Loucy (cell line): ENCODE measurements around the gene ZNF536.

Experiments
- H2AFZ ChIP-seq: fragments of 200-600 bp; sonication (generic); 2 replicates; pipeline ENCODE4 v1.6.0; 2016; ENCODE audit warnings: antibody characterized with exemption, mild to moderate bottlenecking, low read length, moderate library complexity
- H3F3A ChIP-seq: fragments of 200-600 bp; 2 replicates; pipeline ENCODE4 v1.6.0; 2016; ENCODE audit warnings: antibody characterized with exemption, low read depth, mild to moderate bottlenecking
- H3K27me3 ChIP-seq: fragments of 200-600 bp; sonication (generic); 2 replicates; pipeline ENCODE4 v1.6.1; 2014; ENCODE audit warnings: low read length, mild to moderate bottlenecking; ENCODE audit not compliant: insufficient read depth, poor library complexity, severe bottlenecking
- H3K36me3 ChIP-seq: fragments of 200-600 bp; sonication (generic); 2 replicates; pipeline ENCODE4 v1.6.1; 2016; ENCODE audit warnings: low read length; ENCODE audit not compliant: insufficient read depth
- H3K4me1 ChIP-seq: fragments of 200-600 bp; sonication (generic); 2 replicates; pipeline ENCODE4 v1.5.1; 2014; ENCODE audit warnings: low read length, mild to moderate bottlenecking; ENCODE audit not compliant: insufficient read depth, poor library complexity, severe bottlenecking
- H3K4me2 ChIP-seq: fragments of 200-600 bp; sonication (generic); 2 replicates; pipeline ENCODE4 v1.6.0; 2014; ENCODE audit warnings: antibody characterized with exemption, low read length, low read depth, mild to moderate bottlenecking; ENCODE audit not compliant: poor library complexity, severe bottlenecking
- H3K4me3 ChIP-seq: fragments of 200-600 bp; sonication (generic); 2 replicates; pipeline ENCODE4 v1.5.1; 2014; ENCODE audit warnings: low read length, mild to moderate bottlenecking, mixed read lengths; ENCODE audit not compliant: poor library complexity, severe bottlenecking
- H3K79me2 ChIP-seq: fragments of 200-600 bp; sonication (generic); 2 replicates; pipeline ENCODE4 v1.6.1; 2014; ENCODE audit warnings: low read length; ENCODE audit not compliant: insufficient read depth
- H3K9ac ChIP-seq: fragments of 200-600 bp; sonication (generic); 2 replicates; pipeline ENCODE4 v1.6.0; 2014; ENCODE audit warnings: mild to moderate bottlenecking, low read depth, low read length, moderate library complexity; ENCODE audit not compliant: poor library complexity, severe bottlenecking
- H3K9me2 ChIP-seq: fragments of 200-600 bp; sonication (generic); replicated peaks from 2 replicates; pipeline ENCODE4 v1.6.1; 2016; ENCODE audit warnings: low read depth, low read length, mixed read lengths
- H3K9me3 ChIP-seq: fragments of 200-600 bp; sonication (generic); 2 replicates; pipeline ENCODE4 v1.6.1; 2014; ENCODE audit warnings: mild to moderate bottlenecking, antibody characterized with exemption, low read length, low read depth; ENCODE audit not compliant: insufficient read depth
- H4K20me1 ChIP-seq: fragments of 200-600 bp; sonication (generic); 2 replicates; pipeline ENCODE4 v1.6.0; 2014; ENCODE audit warnings: antibody characterized with exemption, low read length, mild to moderate bottlenecking; ENCODE audit not compliant: insufficient read depth, poor library complexity, severe bottlenecking
- EZH2phosphoT487 ChIP-seq: fragments of 200-600 bp; IDR thresholded peaks from 2 replicates; pipeline ENCODE4 v1.6.1; 2018; ENCODE audit warnings: antibody characterized with exemption, mild to moderate bottlenecking, moderate library complexity, borderline replicate concordance
- TF ChIP-seq, protein P1 (sequence below): fragments of 200-600 bp; sonication (generic); conservative IDR thresholded peaks from 2 replicates; pipeline ENCODE4 v1.5.1; 2014; ENCODE audit warnings: mild to moderate bottlenecking, antibody characterized with exemption, low read length

ZNF536 gene

DNA sequence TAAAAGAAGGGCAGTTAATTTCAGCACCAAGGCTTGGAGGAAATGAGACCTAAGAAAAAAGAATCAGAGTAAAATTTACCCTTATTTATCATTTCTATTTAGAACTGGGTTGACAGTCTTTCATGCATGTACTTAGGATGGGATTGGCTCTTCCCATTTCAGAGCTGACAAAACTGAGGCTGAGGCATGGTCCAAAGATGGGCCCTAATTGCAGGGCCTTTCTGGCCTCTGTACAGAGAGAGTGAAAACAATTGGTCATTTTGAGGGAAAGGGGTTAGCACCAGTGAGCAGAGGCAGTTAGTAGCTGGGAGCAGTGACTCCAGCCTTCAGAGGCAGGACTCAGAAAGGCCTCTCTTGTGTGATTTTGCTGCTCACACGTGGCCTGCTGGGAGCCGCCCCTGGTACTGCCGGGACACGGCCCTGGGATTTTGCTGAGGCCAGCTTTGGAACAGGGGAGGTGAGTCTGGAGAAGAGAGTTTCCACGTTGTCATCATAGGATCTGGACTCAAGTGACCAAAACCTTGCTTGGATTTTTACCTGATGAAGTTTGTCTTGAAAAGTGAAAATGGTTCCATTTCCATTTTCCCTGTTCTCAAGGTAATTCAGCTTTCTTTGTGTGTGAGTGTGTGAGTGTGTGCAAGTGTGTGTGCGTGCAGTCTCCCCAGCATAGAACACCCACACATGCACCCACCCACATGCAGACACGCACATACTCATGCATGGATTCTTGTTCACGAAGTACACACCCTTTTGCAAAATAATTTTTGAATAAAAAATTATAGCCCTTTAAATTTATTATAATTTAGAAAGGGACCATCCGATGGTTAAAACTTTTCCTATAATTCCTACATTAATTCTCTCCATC, at the start of gene ZNF536:
Gene ZNF536 (plus strand): TSS at position 425 of the 865 bp plus-strand sequence. CDS start 71,179 bp downstream, outside the sequence.
- H3K9me2 ChIP-seq: no peaks in the 10 kb centered on the region
- H3K36me3 ChIP-seq: no peaks in the 10 kb centered on the region
- TF ChIP-seq, protein P1, sequence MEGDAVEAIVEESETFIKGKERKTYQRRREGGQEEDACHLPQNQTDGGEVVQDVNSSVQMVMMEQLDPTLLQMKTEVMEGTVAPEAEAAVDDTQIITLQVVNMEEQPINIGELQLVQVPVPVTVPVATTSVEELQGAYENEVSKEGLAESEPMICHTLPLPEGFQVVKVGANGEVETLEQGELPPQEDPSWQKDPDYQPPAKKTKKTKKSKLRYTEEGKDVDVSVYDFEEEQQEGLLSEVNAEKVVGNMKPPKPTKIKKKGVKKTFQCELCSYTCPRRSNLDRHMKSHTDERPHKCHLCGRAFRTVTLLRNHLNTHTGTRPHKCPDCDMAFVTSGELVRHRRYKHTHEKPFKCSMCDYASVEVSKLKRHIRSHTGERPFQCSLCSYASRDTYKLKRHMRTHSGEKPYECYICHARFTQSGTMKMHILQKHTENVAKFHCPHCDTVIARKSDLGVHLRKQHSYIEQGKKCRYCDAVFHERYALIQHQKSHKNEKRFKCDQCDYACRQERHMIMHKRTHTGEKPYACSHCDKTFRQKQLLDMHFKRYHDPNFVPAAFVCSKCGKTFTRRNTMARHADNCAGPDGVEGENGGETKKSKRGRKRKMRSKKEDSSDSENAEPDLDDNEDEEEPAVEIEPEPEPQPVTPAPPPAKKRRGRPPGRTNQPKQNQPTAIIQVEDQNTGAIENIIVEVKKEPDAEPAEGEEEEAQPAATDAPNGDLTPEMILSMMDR: no peak
- TF ChIP-seq EZH2phosphoT487: no peak
- no peaks in the 10 kb centered on the region for H3K9me3 ChIP-seq
- H3K4me3 ChIP-seq: no peak within 1 kb of the TSS
- no peaks in the 10 kb centered on the region for H3K27me3 ChIP-seq
- no peaks in the 10 kb centered on the region for H4K20me1 ChIP-seq
- H3K4me2 ChIP-seq: no peak within 1 kb of the TSS
- H3K79me2 ChIP-seq: no peaks in the 10 kb centered on the region
- H2AFZ ChIP-seq: no peak within 1 kb of the TSS
- H3K9ac ChIP-seq: no peak within 1 kb of the TSS
- no peaks in the 10 kb centered on the region for H3F3A ChIP-seq
- peaks cover 4% of the 10 kb centered on the region for H3K4me1 ChIP-seq

DNA sequence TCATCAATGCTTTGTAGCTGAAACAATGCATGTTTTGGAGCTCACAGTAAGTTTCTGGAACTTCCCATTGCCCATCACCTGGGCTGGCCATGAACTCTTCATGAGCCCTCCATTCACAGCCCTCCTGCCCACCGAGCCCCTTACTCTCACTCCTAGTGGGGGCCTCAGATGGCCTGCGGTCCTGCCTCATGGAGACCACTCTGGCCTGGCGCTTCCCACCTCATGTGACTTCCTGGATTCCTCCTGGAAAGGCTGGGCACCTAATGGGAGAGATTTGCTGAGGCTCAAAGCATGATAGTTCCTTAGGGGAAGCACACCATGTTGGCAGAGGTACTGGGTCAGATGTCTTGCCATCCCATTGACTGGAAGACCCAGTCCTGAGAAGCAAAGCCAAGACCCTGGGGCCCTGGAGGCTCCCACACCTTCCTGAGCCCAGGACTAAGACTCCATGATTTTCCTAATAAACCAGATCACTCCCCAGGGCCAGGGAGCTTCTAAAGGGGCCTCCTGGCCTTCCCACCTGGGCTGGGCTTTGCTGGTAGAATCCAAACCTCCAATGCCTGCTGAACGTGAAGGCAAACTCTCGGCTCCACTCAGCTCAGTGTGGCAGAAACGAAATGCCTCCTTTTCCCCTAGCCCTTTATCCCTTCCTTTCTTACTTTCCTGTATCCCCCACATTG, 49.4 kb upstream of the ZNF536 start:
- Histone ChIP-seq H3K4me1 (no peaks in the 10 kb centered on the region), H3K9ac (no peak overlapping the region), H3K27me3 (no peaks in the 10 kb centered on the region), H3K36me3 (no peaks in the 10 kb centered on the region), H3K4me2 (no peak overlapping the region), H4K20me1 (no peaks in the 10 kb centered on the region), H2AFZ (no peak overlapping the region), H3K4me3 (no peak overlapping the region), H3K79me2 (no peaks in the 10 kb centered on the region), H3K9me3 (no peaks in the 10 kb centered on the region), H3K9me2 (no peaks in the 10 kb centered on the region), H3F3A (no peaks in the 10 kb centered on the region)
- TF ChIP-seq, protein P1: no peak
- no peak for TF ChIP-seq EZH2phosphoT487

DNA sequence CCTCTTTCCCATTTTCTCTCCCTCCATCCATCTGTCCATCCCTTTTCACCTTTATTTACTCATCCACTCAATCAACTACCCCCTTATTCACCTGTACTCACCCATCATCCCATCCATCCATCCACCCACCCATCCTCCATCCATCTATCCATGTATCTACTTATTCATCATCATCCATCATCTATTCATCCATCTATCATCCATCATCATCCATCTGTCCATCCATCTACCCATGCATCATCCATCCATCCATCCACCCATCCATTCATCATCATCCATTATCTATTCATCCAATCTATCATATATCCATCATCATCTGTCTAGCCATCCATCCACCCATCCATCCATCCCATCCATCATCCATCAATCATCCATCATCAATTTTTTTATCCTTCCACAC, 48.3 kb upstream of the ZNF536 start:
- no peaks in the 10 kb centered on the region for H3K9me3 ChIP-seq
- no peaks in the 10 kb centered on the region for H3K9me2 ChIP-seq
- H3K9ac ChIP-seq: no peak overlapping the region
- H2AFZ ChIP-seq: no peak overlapping the region
- H4K20me1 ChIP-seq: no peaks in the 10 kb centered on the region
- no peaks in the 10 kb centered on the region for H3K36me3 ChIP-seq
- H3F3A ChIP-seq: no peaks in the 10 kb centered on the region
- no peak overlapping the region for H3K4me3 ChIP-seq
- H3K79me2 ChIP-seq: no peaks in the 10 kb centered on the region
- no peaks in the 10 kb centered on the region for H3K4me1 ChIP-seq
- H3K4me2 ChIP-seq: no peak overlapping the region
- no peak for TF ChIP-seq EZH2phosphoT487
- TF ChIP-seq, protein P1: no peak
- H3K27me3 ChIP-seq: no peaks in the 10 kb centered on the region
